Measurements from ENCODE around the gene TMPRSS6.

- TF ChIP-seq CTCF (IDR thresholded peaks at IDR 0.05; ENCODE audit: insufficient read depth, low read length, poor library complexity, severe bottlenecking) (no peak), EZH2phosphoT487 (conservative IDR thresholded peaks at IDR 0.05; ENCODE audit: low read length) (no peak)
Observed at GRCh38 chr22:37089434-37089833, 20.1 kb downstream of the TMPRSS6 start.

Data from SU-DHL-6 (cell line).